H1 (cell line): ENCODE results near the gene SNRPA1. TPM values are rescaled to one million over a fixed set of nuclear protein-coding genes. Genes with fewer than 3 reads are reported as not detected.

Experiments used
- PHF8 ChIP-seq: fragments of 200-600 bp; sonication (generic); conservative IDR thresholded peaks from 2 replicates; pipeline ENCODE4 v1.7.1; 2012; ENCODE audit warnings: low read depth, mild to moderate bottlenecking, inconsistent platforms, low read length, moderate library complexity
- polyA plus RNA-seq, 7 experiments: library from polyadenylated mRNA; depleted of rRNA in 3 of 7; stranded (reverse) in 5 of 7; unstranded in 2 of 7; fragments of >200 nt in 5 of 7; fragments of 200-250 nt in 2 of 7; gene quantifications; 1 replicate in 5 of 7; 2 replicates in 1 of 7; 4 replicates in 1 of 7; pipeline versions ENCODE4 v1.2.1 to v1.2.3, GENCODE V29; 2011 to 2013; ENCODE audit warnings: missing spikeins in 2 of 7, mixed read lengths in 2 of 7
- total RNA-seq: library from RNA; stranded (reverse); fragmentation: NEBNext Ultra II Directional; extraction: Animal tissue kit (Norgen Biotek cat#: 25700); gene quantifications from 2 replicates; pipeline ENCODE4 v1.2.1, GENCODE V29; 2021

SNRPA1 gene
- total and polyA plus RNA-seq, 2 of the 8 experiments (the other 6 are each of a cell fraction or from before 2014, with no cell fraction given), result 140 to 221 TPM

DNA sequence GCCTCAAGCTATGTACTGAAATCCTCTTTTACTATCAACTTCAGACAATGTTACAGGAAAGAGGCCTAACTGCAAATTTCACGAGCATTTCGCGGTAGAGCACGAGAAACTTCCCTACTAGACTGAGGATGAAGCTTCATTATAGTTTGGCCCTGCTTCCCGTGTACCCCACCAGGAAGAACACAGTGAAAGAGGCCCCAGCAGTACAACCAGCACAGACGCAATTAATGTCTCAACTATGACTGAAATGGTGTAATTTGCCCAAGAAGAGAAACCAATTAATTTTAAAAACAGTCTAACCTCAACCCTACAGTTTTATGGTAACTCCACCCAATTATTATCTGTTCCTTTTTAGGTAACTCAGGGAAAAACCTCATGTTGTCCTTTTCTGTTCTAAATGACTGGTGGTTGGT, 55.3 kb downstream of the SNRPA1 start (continued):
- no peak for TF ChIP-seq PHF8
